SK-N-MC (cell line): ENCODE data around the gene CAMK1D.

Source experiments
- EZH2 ChIP-seq: fragments of 200-600 bp; sonication (generic); IDR thresholded peaks from one replicate; pipeline ENCODE4 v1.6.1; 2017; ENCODE audit warnings: antibody characterized with exemption
- POLR2AphosphoS5 ChIP-seq: IDR thresholded peaks from 2 replicates; pipeline ENCODE4 v1.6.1; 2012; ENCODE audit warnings: mild to moderate bottlenecking, low read depth, low read length, borderline replicate concordance

DNA sequence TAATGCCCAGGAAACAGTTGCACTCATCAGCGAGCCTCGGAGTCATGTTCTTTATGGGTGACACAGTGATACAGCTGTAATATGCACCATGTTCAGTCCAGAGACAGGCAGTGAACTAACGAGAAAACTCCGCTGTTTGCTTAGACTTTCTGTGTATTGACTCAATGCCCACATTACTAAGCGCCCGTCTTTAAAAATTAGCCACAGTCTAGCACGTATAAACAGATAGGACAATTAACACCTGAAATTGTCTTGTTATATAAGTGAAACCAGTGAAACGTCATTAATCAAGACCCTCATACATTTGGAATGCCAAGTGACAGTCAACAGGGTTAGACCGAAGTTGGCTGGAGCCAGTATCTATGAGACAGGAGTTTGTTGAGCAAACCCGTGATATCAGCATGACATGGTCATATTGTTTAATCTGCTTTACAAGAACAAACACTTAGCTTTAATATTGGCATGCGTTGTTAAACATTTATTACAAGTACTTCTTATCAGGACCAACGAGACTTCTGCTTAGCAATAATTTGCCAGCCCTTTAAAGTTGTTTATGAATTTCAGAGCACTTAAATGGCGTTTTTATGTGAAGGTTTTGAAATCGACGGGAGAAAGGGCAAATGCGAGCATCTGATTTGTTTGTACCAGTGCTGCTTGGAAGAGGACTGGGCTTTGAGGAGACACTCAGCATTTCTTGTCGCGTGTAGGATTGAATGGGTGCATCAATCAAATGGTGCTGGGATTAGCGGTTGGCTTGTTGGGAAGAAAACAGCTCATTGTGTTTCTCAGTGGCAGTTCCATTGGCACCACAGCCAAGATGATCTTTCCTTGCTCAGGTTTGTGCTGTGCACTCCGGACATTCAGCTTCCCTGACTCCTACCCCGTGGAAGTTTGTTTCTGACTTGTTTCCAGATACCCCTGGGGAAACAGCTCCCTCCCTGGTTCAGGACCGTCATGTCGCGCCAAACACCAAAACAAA is 56.3 kb downstream of the CAMK1D start:
- no peak for TF ChIP-seq EZH2
- no peak for TF ChIP-seq POLR2AphosphoS5
